Calu3 (cell line): ENCODE data around the gene KCNIP4. TPM values are rescaled to one million over a fixed set of nuclear protein-coding genes. Genes with fewer than 3 reads are reported as not detected.

Experiments
- BruUV-seq: library from RNA; stranded (reverse); fragments of 400-500 nt; replicated peaks from 2 replicates; lab custom pipeline; 2021; lab: Mats Ljungman, UMichigan
- CTCF ChIA-PET: fragments of 300-600 bp; sonication (Branson Sonifier 250); formaldehyde crosslinking; loops from one replicate; lab custom pipeline; 2022; ENCODE audit warnings: antibody characterized with exemption; lab: Charles Lee
- DNase-seq: peaks from one replicate; pipeline ENCODE4 v3.0.0; 2022
- H3K27ac Mint-ChIP-seq: one replicate; pipeline ENCODE4 v1.8.0; 2022; ENCODE audit warnings: mixed read lengths; ENCODE audit not compliant: unreplicated experiment
- H3K27me3 Mint-ChIP-seq: one replicate; pipeline ENCODE4 v1.8.0; 2022; ENCODE audit warnings: mixed read lengths; ENCODE audit not compliant: unreplicated experiment
- H3K36me3 Mint-ChIP-seq: one replicate; pipeline ENCODE4 v1.8.0; 2022; ENCODE audit warnings: mild to moderate bottlenecking, moderate library complexity, mixed read lengths; ENCODE audit not compliant: insufficient read depth, unreplicated experiment
- H3K4me1 Mint-ChIP-seq: one replicate; pipeline ENCODE4 v1.8.0; 2022; ENCODE audit warnings: mild to moderate bottlenecking, low read depth, mixed read lengths; ENCODE audit not compliant: unreplicated experiment
- H3K4me3 Mint-ChIP-seq: one replicate; pipeline ENCODE4 v1.8.0; 2022; ENCODE audit warnings: mild to moderate bottlenecking, low read depth, moderate library complexity, mixed read lengths; ENCODE audit not compliant: unreplicated experiment
- H3K9me3 Mint-ChIP-seq: one replicate; pipeline ENCODE4 v1.8.0; 2022; ENCODE audit warnings: low read depth, mixed read lengths; ENCODE audit not compliant: unreplicated experiment
- intact Hi-C: fragments of 100-400 bp; cut with micrococcal nuclease; formaldehyde crosslinking; loops from one replicate; pipeline ENCODE4 v1.10.0; 2022; ENCODE audit not compliant: unreplicated experiment
- total RNA-seq: library from RNA; stranded (reverse); gene quantifications from 2 replicates; pipeline ENCODE4 v1.2.3, GENCODE V29; 2022
- TF ChIP-seq, protein P1 (sequence below): fragments of 200-600 bp; IDR thresholded peaks from one replicate; pipeline ENCODE4 v1.8.0; 2022; ENCODE audit warnings: antibody characterized with exemption; ENCODE audit not compliant: unreplicated experiment

Gene KCNIP4
- total RNA-seq, 1 experiment from 2014 or later: not detected

DNA sequence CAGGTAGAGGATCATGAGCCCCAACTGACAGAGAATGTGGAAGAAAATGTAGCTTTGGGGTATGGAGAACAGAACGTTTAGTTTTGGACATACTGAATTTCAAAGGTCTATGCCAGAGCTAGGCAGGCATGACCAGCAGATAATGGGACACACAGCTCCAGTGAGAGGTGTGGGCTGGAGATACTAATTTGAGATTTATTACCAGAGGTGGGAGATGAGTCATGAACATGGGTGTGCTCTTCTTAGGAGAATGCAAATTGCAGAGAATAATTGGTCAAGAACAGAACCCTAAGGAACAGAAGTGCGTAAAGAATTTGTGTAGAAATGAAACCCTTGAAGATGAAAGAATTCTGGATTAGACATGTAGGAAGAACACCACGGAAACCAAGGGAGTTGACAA, 1123.1 kb downstream of the KCNIP4 start:
- no peaks in the 10 kb centered on the region for H3K27me3 Mint-ChIP-seq
- H3K4me1 Mint-ChIP-seq: no peaks in the 10 kb centered on the region
- H3K9me3 Mint-ChIP-seq: no peaks in the 10 kb centered on the region
- BruUV-seq: no TSS peak
- no peak for DNase-seq
- H3K4me3 Mint-ChIP-seq: no peak overlapping the region
- CTCF ChIA-PET: no interaction called here
- intact Hi-C loops: no loop called here
- H3K36me3 Mint-ChIP-seq: no peaks in the 10 kb centered on the region
- no peak overlapping the region for H3K27ac Mint-ChIP-seq
- TF ChIP-seq, protein P1, sequence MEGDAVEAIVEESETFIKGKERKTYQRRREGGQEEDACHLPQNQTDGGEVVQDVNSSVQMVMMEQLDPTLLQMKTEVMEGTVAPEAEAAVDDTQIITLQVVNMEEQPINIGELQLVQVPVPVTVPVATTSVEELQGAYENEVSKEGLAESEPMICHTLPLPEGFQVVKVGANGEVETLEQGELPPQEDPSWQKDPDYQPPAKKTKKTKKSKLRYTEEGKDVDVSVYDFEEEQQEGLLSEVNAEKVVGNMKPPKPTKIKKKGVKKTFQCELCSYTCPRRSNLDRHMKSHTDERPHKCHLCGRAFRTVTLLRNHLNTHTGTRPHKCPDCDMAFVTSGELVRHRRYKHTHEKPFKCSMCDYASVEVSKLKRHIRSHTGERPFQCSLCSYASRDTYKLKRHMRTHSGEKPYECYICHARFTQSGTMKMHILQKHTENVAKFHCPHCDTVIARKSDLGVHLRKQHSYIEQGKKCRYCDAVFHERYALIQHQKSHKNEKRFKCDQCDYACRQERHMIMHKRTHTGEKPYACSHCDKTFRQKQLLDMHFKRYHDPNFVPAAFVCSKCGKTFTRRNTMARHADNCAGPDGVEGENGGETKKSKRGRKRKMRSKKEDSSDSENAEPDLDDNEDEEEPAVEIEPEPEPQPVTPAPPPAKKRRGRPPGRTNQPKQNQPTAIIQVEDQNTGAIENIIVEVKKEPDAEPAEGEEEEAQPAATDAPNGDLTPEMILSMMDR: no peak

DNA sequence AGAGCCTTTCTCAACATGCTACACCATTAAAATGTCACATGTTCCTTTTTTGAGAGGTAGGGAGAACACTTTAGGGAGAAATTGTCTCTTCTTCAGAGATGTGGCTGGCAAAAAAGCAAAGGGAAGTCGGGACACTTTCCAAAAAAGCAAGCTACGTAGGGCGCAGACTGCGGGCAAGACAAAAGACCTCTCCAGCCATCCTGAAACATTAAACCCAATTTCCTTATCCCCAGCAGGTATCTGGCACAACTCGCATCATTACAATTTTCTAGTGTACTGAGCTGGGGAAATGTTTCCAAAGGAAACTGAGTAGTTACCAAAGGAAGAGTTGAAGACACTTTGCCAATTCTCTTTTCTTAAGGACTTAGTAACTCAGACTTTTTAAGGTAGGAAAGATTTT, 1132.3 kb downstream of the KCNIP4 start:
- DNase-seq: no peak
- Mint-ChIP-seq H3K27ac (no peak overlapping the region), H3K4me1 (no peaks in the 10 kb centered on the region), H3K4me3 (no peak overlapping the region), H3K9me3 (no peaks in the 10 kb centered on the region), H3K27me3 (no peaks in the 10 kb centered on the region), H3K36me3 (no peaks in the 10 kb centered on the region)
- intact Hi-C loops: no loop called here
- TF ChIP-seq, protein P1: no peak
- BruUV-seq: no TSS peak
- CTCF ChIA-PET: interaction anchor here (0.7 kb wide), 1 partner anchor 190 kb away, joined by 5 read pairs; no protein-coding TSS in a partner anchor

DNA sequence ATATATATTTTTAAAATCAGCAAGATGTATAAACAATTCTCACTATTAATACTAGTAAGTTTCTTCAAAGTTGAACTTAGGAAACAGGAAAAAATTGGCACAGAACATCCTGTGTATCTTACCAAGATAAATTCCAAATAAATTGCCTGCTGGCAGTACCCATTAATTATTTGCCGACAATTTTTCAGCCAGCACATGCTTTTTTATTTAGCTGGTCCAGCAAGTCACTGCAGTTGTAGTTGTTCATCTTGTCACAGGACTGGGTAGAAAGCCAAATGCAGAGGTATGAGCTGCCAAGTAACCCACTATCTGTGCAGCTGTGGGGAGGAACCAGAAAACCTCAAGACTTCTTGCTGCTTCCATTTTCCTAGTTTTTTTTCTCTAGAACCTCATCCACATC, 1134.9 kb downstream of the KCNIP4 start:
- CTCF ChIA-PET: no interaction called here
- Mint-ChIP-seq H3K27me3 (no peaks in the 10 kb centered on the region), H3K27ac (no peak overlapping the region), H3K9me3 (no peaks in the 10 kb centered on the region), H3K4me1 (no peaks in the 10 kb centered on the region), H3K36me3 (no peaks in the 10 kb centered on the region), H3K4me3 (no peak overlapping the region)
- no peak for DNase-seq
- TF ChIP-seq, protein P1: no peak
- intact Hi-C loops: no loop called here
- no TSS peak for BruUV-seq

DNA sequence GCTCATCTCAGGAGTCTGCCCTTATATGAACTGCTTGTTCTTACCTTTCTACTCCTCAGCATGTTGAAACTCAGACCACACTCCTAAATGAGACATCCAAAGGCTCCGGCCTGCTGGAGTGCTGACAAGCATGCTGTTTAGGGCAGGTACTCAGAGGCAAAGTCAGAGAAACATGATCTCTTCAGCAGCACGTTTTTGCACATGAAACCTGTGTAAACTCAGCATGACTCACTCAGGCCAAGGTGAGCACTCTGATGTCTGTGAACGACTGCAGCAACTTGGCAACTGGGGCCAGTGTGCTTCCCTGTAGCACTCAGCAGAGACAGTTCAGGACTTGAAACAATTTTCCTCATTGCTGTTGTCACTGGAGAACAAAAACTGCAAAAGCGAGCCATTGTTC, 1138.8 kb downstream of the KCNIP4 start:
- no peaks in the 10 kb centered on the region for H3K27me3 Mint-ChIP-seq
- CTCF ChIA-PET: no interaction called here
- BruUV-seq: no TSS peak
- H3K4me3 Mint-ChIP-seq: no peak overlapping the region
- H3K36me3 Mint-ChIP-seq: no peaks in the 10 kb centered on the region
- no peaks in the 10 kb centered on the region for H3K4me1 Mint-ChIP-seq
- DNase-seq: peak; percentile 50
- TF ChIP-seq, protein P1: no peak
- H3K27ac Mint-ChIP-seq: no peak overlapping the region
- intact Hi-C loops: no loop called here
- no peaks in the 10 kb centered on the region for H3K9me3 Mint-ChIP-seq
